Activated CD8-positive, alpha-beta T cell treated with anti-CD3 and anti-CD28 coated beads for 36 hours (primary cell): Measurements from ENCODE around the gene CHD9NB. TPM values are rescaled to one million over a fixed set of nuclear protein-coding genes. Genes with fewer than 3 reads are reported as not detected.
"Not testable (repeated sequence)": the region's sequence is repeated elsewhere in the genome, so short reads cannot be mapped to it uniquely, and the experiment has no call there.

Source experiments
- ATAC-seq: fragments of 200-7000 bp; cut with Tn5 transposase; one replicate; pipeline ENCODE4 v1.10.0; 2021; ENCODE audit warnings: mild to moderate bottlenecking, moderate library complexity
- CTCF ChIA-PET: fragments of 350-600 bp; sonication (Branson Sonifier 250); formaldehyde crosslinking; loops from one replicate; lab custom pipeline; 2021; ENCODE audit warnings: antibody characterized with exemption; lab: Charles Lee
- POLR2A ChIA-PET: fragments of 350-600 bp; sonication (Branson Sonifier 250); formaldehyde crosslinking; loops from one replicate; lab custom pipeline; 2021; ENCODE audit warnings: antibody characterized with exemption; lab: Charles Lee
- DNase-seq: peaks from one replicate; pipeline ENCODE4 v3.0.0-alpha.2; 2020
- H3K27ac Mint-ChIP-seq: one replicate; pipeline ENCODE4 v1.8.0; 2021; ENCODE audit warnings: mild to moderate bottlenecking, mixed read lengths
- H3K27me3 Mint-ChIP-seq: one replicate; pipeline ENCODE4 v1.8.0; 2021; ENCODE audit warnings: mixed read lengths
- H3K36me3 Mint-ChIP-seq: one replicate; pipeline ENCODE4 v1.8.0; 2021; ENCODE audit warnings: low read depth, mixed read lengths
- H3K4me1 Mint-ChIP-seq: one replicate; pipeline ENCODE4 v1.8.0; 2021; ENCODE audit warnings: low read depth, mixed read lengths
- H3K4me3 Mint-ChIP-seq: one replicate; pipeline ENCODE4 v1.8.0; 2021; ENCODE audit warnings: mild to moderate bottlenecking, moderate library complexity, mixed read lengths
- H3K9me3 Mint-ChIP-seq: one replicate; pipeline ENCODE4 v1.8.0; 2021; ENCODE audit warnings: mixed read lengths
- intact Hi-C: fragments of 100-400 bp; cut with micrococcal nuclease; formaldehyde crosslinking; loops from one replicate; pipeline ENCODE4 v1.10.0; 2022
- total RNA-seq, 2 experiments: library from RNA; stranded (reverse); gene quantifications; one replicate each; pipeline ENCODE4 v1.2.3, GENCODE V29; 2021
- TF ChIP-seq, protein P1 (sequence below): fragments of 200-600 bp; IDR thresholded peaks from one replicate; pipeline ENCODE4 v1.8.0; 2022; ENCODE audit warnings: antibody characterized with exemption, mild to moderate bottlenecking

Gene CHD9NB
- total RNA-seq, 2 experiments from 2014 or later: 0.16 TPM; not detected in 1

DNA sequence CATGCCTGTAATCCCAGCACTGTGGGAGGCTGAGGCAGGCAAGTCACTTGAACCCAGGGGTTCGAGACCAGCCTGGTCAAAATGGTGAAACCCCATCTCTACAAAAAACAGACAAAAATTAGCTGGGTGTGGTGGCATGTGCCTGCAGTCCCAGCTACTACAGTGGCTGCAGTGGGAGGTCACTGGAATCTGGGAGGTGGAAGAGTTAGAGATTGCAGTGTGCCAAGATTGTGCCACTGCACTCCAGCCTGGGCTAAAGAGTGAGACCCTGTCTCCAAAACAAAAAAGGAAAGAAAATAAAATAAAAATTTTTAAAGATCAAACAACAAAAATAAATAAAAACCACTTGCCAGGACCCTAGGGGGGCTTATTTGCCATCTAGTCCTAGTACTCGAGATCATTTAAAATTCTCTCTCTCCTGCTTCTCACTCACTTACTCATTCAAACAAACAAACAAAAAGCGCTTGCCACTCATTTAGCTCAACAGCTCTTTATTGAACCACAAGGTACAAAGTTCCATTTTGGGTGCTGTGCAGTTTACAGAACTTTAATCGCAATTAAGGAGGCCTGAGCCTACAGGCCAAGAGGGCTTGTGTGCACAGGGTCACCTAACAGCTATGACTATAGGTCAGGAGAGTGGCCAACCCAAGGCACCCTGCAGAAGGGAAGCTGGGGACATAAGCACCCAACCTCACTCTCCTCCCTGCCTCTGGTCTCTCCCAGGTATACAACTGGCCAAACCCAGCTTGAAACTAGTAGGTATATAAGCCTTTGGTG lies 4.4 kb downstream of the CHD9NB start:
- H3K27ac Mint-ChIP-seq: no peak overlapping the region
- TF ChIP-seq, protein P1, sequence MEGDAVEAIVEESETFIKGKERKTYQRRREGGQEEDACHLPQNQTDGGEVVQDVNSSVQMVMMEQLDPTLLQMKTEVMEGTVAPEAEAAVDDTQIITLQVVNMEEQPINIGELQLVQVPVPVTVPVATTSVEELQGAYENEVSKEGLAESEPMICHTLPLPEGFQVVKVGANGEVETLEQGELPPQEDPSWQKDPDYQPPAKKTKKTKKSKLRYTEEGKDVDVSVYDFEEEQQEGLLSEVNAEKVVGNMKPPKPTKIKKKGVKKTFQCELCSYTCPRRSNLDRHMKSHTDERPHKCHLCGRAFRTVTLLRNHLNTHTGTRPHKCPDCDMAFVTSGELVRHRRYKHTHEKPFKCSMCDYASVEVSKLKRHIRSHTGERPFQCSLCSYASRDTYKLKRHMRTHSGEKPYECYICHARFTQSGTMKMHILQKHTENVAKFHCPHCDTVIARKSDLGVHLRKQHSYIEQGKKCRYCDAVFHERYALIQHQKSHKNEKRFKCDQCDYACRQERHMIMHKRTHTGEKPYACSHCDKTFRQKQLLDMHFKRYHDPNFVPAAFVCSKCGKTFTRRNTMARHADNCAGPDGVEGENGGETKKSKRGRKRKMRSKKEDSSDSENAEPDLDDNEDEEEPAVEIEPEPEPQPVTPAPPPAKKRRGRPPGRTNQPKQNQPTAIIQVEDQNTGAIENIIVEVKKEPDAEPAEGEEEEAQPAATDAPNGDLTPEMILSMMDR: no peak
- CTCF ChIA-PET: interaction anchor here (1.1 kb wide), 1 partner anchor 111 kb away, joined by 3 read pairs; no protein-coding TSS in a partner anchor

DNA sequence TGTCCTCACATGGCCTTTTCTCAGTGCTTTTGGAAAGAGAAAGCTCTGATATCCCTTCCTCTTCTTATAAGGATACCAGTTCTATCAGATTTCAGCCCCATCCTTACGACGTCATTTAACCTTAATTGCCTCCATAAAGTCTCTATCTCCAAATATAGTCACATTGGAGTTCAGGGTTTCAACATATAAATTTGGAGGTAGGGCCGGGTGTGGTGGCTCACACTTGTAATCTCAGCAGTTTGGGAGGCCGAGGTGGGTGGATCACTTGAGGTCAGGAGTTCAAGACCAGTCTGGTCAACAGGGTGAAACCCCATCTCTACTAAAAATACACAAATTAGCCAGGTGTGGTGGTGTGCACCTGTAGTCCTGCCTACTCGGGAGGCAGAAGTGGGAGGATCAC lies 5.2 kb downstream of the CHD9NB start:
- ATAC-seq, DNase-seq, H3K27ac Mint-ChIP-seq, H3K27me3 Mint-ChIP-seq, H3K4me3 Mint-ChIP-seq, H3K9me3 Mint-ChIP-seq, CTCF ChIA-PET, intact Hi-C loops, POLR2A ChIA-PET, H3K36me3 Mint-ChIP-seq, H3K4me1 Mint-ChIP-seq: not testable (repeated sequence)

More for the DNA sequence above, 4.4 kb downstream of the CHD9NB start:
- ATAC-seq (no peak), DNase-seq (no peak)
- intact Hi-C loops: no loop called here
- Mint-ChIP-seq H3K4me3 (no peak overlapping the region), H3K27me3 (peaks cover 5% of the 10 kb centered on the region), H3K4me1 (peaks cover 9% of the 10 kb centered on the region), H3K9me3 (no peaks in the 10 kb centered on the region), H3K36me3 (no peaks in the 10 kb centered on the region)
- POLR2A ChIA-PET: no interaction called here

DNA sequence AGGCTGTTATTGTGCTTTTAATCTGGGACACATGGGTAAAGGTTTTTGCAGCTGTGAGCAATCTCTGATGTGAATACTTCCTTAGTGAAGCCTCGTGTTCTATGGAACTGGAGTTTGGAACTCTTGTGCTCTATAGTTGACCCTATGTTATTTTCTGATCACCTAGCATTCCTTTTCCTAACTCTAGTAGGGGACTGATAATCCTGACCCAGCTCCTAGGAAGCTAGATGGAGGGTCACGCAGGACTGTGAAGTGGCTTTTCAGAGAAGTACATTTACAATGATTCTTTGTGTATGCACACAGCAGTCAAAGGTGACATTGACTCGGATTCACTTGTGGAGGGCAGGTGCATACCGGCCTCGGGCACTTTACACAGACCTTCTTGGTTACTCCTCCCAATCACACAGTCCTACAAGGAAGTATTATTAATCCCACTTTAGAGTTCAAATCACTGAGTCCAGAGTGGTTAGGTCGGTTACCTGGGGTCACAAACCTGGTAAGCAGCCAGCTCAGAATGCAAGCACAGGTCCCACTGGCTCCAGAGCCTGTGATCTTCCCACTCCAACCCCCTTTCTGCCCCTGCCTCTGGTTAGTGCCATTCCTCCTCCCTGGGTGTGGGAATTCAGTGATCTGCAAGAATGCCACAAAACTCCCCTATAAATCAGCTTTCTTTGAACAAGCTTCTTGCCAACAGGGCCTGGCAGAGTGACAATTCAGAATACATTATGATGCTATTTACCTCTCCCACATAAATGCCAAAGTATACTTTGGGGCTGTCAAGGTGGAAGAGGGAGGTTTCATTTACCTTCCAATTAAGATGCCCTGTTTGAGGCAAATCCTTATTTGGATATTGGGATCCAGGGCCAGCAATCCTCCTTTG lies 7.1 kb downstream of the CHD9NB start:
- no peaks in the 10 kb centered on the region for H3K4me1 Mint-ChIP-seq
- intact Hi-C loops: no loop called here
- no peaks in the 10 kb centered on the region for H3K36me3 Mint-ChIP-seq
- no peak overlapping the region for H3K4me3 Mint-ChIP-seq
- POLR2A ChIA-PET: no interaction called here
- DNase-seq: no peak
- H3K27ac Mint-ChIP-seq: no peak overlapping the region
- no peak for ATAC-seq
- H3K27me3 Mint-ChIP-seq: peaks cover 4% of the 10 kb centered on the region
- TF ChIP-seq, protein P1: no peak
- CTCF ChIA-PET: no interaction called here
- no peaks in the 10 kb centered on the region for H3K9me3 Mint-ChIP-seq

DNA sequence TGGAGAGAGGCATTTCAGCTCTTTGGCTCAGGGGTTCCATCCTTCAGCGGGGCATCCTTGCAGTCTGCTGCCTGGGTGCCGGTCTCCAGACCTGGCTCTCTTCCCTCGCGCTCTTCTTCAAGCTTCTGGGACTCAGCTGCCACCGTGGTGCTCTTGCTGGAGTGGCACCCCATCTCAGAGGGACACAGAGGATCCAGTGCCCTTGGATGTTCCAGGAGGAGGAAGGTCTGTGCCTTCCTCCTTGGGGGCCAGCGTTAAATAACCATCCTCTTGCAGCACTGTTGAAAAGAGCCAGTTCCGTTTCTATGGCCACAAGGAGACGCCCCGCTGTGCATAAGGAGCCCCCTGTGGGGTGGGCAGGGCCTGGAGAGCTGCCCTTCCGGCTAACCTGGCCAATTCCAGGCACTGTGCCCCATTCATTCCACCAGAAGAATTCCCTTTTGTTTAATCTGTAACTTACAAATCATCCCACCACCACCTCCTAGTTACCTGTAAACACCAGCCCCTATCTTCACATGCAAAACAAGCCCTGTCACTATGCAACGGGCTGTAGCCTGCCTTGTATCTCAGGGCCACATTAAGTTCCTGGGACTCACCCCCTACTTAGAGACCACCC lies 8.6 kb downstream of the CHD9NB start:
- no peak overlapping the region for H3K27ac Mint-ChIP-seq
- H3K9me3 Mint-ChIP-seq: no peaks in the 10 kb centered on the region
- ChIA-PET POLR2A (no interaction called here), CTCF (interaction anchor here (1.8 kb wide), 1 partner anchor 11 kb away, joined by 6 read pairs; the partner anchor contains the start of gene CHD9)
- peaks cover 3% of the 10 kb centered on the region for H3K27me3 Mint-ChIP-seq
- H3K4me1 Mint-ChIP-seq: no peaks in the 10 kb centered on the region
- DNase-seq (no peak), ATAC-seq (no peak)
- no peaks in the 10 kb centered on the region for H3K36me3 Mint-ChIP-seq
- no peak overlapping the region for H3K4me3 Mint-ChIP-seq
- intact Hi-C loops: no loop called here
- TF ChIP-seq, protein P1: no peak

DNA sequence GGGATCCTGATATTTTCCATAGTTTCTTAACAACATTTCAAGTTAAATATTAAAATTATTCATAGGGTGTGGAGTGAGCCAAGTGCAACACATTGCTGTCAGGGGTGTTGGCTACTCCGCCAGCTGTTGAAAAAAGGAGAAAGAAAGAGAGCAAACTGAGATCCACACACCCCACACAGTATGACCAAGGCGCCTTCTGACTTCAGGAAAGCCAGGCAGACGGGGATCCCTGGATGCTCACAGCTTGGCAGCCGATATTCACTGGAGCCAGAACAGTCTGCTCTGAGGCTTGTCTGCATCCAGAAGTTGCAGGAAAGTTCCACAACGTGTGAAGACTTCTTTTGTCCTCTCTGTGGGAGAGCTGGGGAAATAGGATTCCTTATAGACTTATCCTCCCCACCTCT lies 9.3 kb downstream of the CHD9NB start:
- ChIA-PET CTCF (interaction anchor here (1.8 kb wide), 1 partner anchor 12 kb away, joined by 6 read pairs; the partner anchor contains the start of gene CHD9), POLR2A (no interaction called here)
- DNase-seq: no peak
- TF ChIP-seq, protein P1: no peak
- H3K9me3 Mint-ChIP-seq: no peaks in the 10 kb centered on the region
- no peak for ATAC-seq
- no peak overlapping the region for H3K4me3 Mint-ChIP-seq
- H3K36me3 Mint-ChIP-seq: no peaks in the 10 kb centered on the region
- H3K27ac Mint-ChIP-seq: no peak overlapping the region
- no peaks in the 10 kb centered on the region for H3K4me1 Mint-ChIP-seq
- H3K27me3 Mint-ChIP-seq: peaks cover 3% of the 10 kb centered on the region
- intact Hi-C loops: no loop called here
